Neural progenitor cell (in vitro differentiated cells): ENCODE data around the gene PCSK9. TPM values are rescaled to one million over a fixed set of nuclear protein-coding genes. Genes with fewer than 3 reads are reported as not detected.

Experiments used
- DNase-seq: peaks from one replicate; pipeline ENCODE4 v3.0.0-alpha.2; 2016; ENCODE audit warnings: low spot score
- H2AFZ ChIP-seq: fragments of 200-600 bp; sonication (generic); replicated peaks from 2 replicates; pipeline ENCODE4 v1.6.1; 2016; ENCODE audit warnings: antibody characterized with exemption
- H3F3A ChIP-seq: fragments of 200-600 bp; sonication (generic); 2 replicates; pipeline ENCODE4 v1.6.1; 2016; ENCODE audit warnings: antibody characterized with exemption, low read depth
- H3K27ac ChIP-seq: fragments of 200-600 bp; sonication (generic); 2 replicates; pipeline ENCODE4 v1.5.1; 2016; ENCODE audit warnings: mild to moderate bottlenecking
- H3K27me3 ChIP-seq: fragments of 200-600 bp; sonication (generic); 2 replicates; pipeline ENCODE4 v1.6.1; 2016; ENCODE audit warnings: mild to moderate bottlenecking, moderate library complexity
- H3K36me3 ChIP-seq: fragments of 200-600 bp; sonication (generic); 2 replicates; pipeline ENCODE4 v1.5.1; 2016
- H3K4me1 ChIP-seq: fragments of 200-600 bp; sonication (generic); 2 replicates; pipeline ENCODE4 v1.6.1; 2016; ENCODE audit warnings: mixed run types
- H3K4me2 ChIP-seq: fragments of 200-600 bp; sonication (generic); 2 replicates; pipeline ENCODE4 v1.6.1; 2016
- H3K4me3 ChIP-seq: fragments of 200-600 bp; sonication (generic); 2 replicates; pipeline ENCODE4 v1.5.1; 2016
- H3K79me2 ChIP-seq: fragments of 200-600 bp; sonication (generic); 2 replicates; pipeline ENCODE4 v1.6.1; 2016; ENCODE audit warnings: low read depth
- H3K9ac ChIP-seq: fragments of 200-600 bp; sonication (generic); 2 replicates; pipeline ENCODE4 v1.6.1; 2016
- H3K9me3 ChIP-seq: fragments of 200-600 bp; sonication (generic); 2 replicates; pipeline ENCODE4 v1.5.1; 2016; ENCODE audit warnings: low read depth
- H4K20me1 ChIP-seq: fragments of 200-600 bp; sonication (generic); 2 replicates; pipeline ENCODE4 v1.6.1; 2016; ENCODE audit warnings: low read depth
- H3K27ac Mint-ChIP-seq: 3 replicates; pipeline ENCODE4 v1.8.0; 2021; ENCODE audit warnings: mixed read lengths
- H3K27me3 Mint-ChIP-seq: 2 replicates; pipeline ENCODE4 v1.8.0; 2022; ENCODE audit warnings: low read depth, mild to moderate bottlenecking, inconsistent platforms, moderate library complexity, mixed read lengths; ENCODE audit not compliant: insufficient read depth
- H3K36me3 Mint-ChIP-seq: 3 replicates; pipeline ENCODE4 v1.8.0; 2021; ENCODE audit warnings: mixed read lengths
- H3K4me1 Mint-ChIP-seq: 3 replicates; pipeline ENCODE4 v1.8.0; 2021; ENCODE audit warnings: mixed read lengths
- H3K4me3 Mint-ChIP-seq: 3 replicates; pipeline ENCODE4 v1.8.0; 2021; ENCODE audit warnings: mild to moderate bottlenecking, moderate library complexity, mixed read lengths
- H3K9me3 Mint-ChIP-seq: 3 replicates; pipeline ENCODE4 v1.8.0; 2020; ENCODE audit warnings: mixed read lengths
- CTCF ChIP-seq: fragments of 200-600 bp; sonication (generic); IDR thresholded peaks from 2 replicates; pipeline ENCODE4 v1.5.1; 2017; ENCODE audit warnings: antibody characterized with exemption, mild to moderate bottlenecking
- EZH2 ChIP-seq: fragments of 200-600 bp; sonication (generic); IDR thresholded peaks from 2 replicates; pipeline ENCODE4 v1.6.1; 2017; ENCODE audit warnings: antibody characterized with exemption, mild to moderate bottlenecking, moderate library complexity
- EZH2phosphoT487 ChIP-seq: fragments of 200-600 bp; sonication (generic); IDR thresholded peaks from 2 replicates; pipeline ENCODE4 v1.6.1; 2017; ENCODE audit warnings: antibody characterized with exemption
- total RNA-seq: library from RNA; depleted of rRNA; stranded (reverse); fragments of >200 nt; gene quantifications from 2 replicates; pipeline ENCODE4 v1.2.3, GENCODE V29; 2015; ENCODE audit warnings: low replicate concordance

Gene PCSK9
- total RNA-seq, 1 donor from 2014 or later = 4.5 TPM

DNA sequence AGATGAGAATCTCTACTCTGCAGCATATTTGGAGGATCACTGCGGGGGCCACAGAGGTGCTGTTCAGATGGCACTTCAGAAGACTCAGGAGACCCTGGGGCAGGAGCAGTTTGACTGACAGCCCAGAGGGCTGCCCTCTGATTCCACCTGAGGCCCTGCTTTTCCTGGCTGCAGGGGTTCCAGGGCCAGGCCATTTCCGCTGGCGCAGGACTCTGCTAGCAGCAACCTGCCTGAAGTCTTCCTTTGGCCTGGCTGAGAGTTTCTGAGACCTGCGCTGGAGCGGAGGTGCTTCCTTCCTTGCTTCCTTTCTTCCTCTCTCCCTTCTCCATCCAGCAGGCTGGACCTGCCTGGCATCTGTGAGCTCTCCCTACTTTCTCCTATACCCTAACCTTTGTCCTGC, 11.8 kb downstream of the PCSK9 start:
- no peaks in the 10 kb centered on the region for H3K9me3 ChIP-seq
- H3K27ac ChIP-seq = no peak overlapping the region
- H3K4me1 ChIP-seq = no peaks in the 10 kb centered on the region
- H3K9me3 Mint-ChIP-seq = no peaks in the 10 kb centered on the region
- no peak overlapping the region for H3K4me3 ChIP-seq
- no peaks in the 10 kb centered on the region for H3K36me3 ChIP-seq
- H4K20me1 ChIP-seq = no peaks in the 10 kb centered on the region
- H3K4me1 Mint-ChIP-seq = peaks cover 28% of the 10 kb centered on the region
- TF ChIP-seq EZH2 (no peak), EZH2phosphoT487 (no peak), CTCF (no peak)
- DNase-seq = no peak
- no peak overlapping the region for H3K9ac ChIP-seq
- H2AFZ ChIP-seq = no peak overlapping the region
- no peak overlapping the region for H3K4me3 Mint-ChIP-seq
- H3K4me2 ChIP-seq = no peak overlapping the region
- no peaks in the 10 kb centered on the region for H3F3A ChIP-seq
- H3K79me2 ChIP-seq = no peaks in the 10 kb centered on the region
- H3K36me3 Mint-ChIP-seq = no peaks in the 10 kb centered on the region
- no peak overlapping the region for H3K27ac Mint-ChIP-seq
- no peaks in the 10 kb centered on the region for H3K27me3 ChIP-seq
- peaks cover 14% of the 10 kb centered on the region for H3K27me3 Mint-ChIP-seq

DNA sequence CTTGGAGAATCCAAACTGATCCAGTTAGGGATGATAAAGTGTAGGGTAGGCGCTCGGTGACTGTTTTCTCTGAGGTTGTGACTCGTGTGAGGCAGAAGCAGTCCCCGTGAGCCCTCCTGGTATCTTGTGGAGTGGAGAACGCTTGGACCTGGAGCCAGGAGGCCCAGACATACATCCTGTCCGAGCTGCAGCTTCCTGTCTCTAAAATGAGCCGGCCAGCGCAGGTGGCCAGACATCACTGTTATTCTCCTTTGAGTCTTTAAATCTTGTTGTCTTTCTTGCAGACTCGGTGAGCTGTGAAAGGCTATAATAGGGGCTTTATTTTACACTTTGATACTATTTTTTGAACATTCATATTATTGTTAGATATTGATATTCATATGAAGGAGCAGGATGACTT, 12.3 kb downstream of the PCSK9 start:
- Histone ChIP-seq H3K27ac (no peak overlapping the region), H3K4me2 (no peak overlapping the region), H3K4me1 (no peaks in the 10 kb centered on the region), H4K20me1 (no peaks in the 10 kb centered on the region), H2AFZ (no peak overlapping the region), H3K27me3 (no peaks in the 10 kb centered on the region), H3F3A (no peaks in the 10 kb centered on the region), H3K9ac (no peak overlapping the region), H3K36me3 (no peaks in the 10 kb centered on the region), H3K9me3 (no peaks in the 10 kb centered on the region), H3K4me3 (no peak overlapping the region), H3K79me2 (no peaks in the 10 kb centered on the region)
- no peak overlapping the region for H3K4me3 Mint-ChIP-seq
- H3K9me3 Mint-ChIP-seq = no peaks in the 10 kb centered on the region
- H3K36me3 Mint-ChIP-seq = no peaks in the 10 kb centered on the region
- H3K27me3 Mint-ChIP-seq = peaks cover 14% of the 10 kb centered on the region
- DNase-seq = no peak
- H3K4me1 Mint-ChIP-seq = peaks cover 28% of the 10 kb centered on the region
- no peak for TF ChIP-seq EZH2
- TF ChIP-seq CTCF = no peak
- TF ChIP-seq EZH2phosphoT487 = no peak
- no peak overlapping the region for H3K27ac Mint-ChIP-seq

GRCh38 chr1:55052221-55053142, 13.1 kb downstream of the PCSK9 start:
- Histone ChIP-seq H3K9me3 (no peaks in the 10 kb centered on the region), H3K4me2 (no peak overlapping the region), H3K36me3 (no peaks in the 10 kb centered on the region), H3K4me1 (no peaks in the 10 kb centered on the region), H3K9ac (no peak overlapping the region), H3K79me2 (no peaks in the 10 kb centered on the region), H3K4me3 (no peak overlapping the region), H4K20me1 (no peaks in the 10 kb centered on the region), H3F3A (no peaks in the 10 kb centered on the region), H3K27me3 (no peaks in the 10 kb centered on the region), H2AFZ (no peak overlapping the region), H3K27ac (no peak overlapping the region)
- Mint-ChIP-seq H3K9me3 (no peaks in the 10 kb centered on the region), H3K27me3 (peaks cover 14% of the 10 kb centered on the region), H3K36me3 (no peaks in the 10 kb centered on the region), H3K27ac (peak overlapping the region; percentile 42), H3K4me3 (no peak overlapping the region), H3K4me1 (peaks cover 28% of the 10 kb centered on the region)
- no peak for DNase-seq
- no peak for TF ChIP-seq EZH2phosphoT487
- no peak for TF ChIP-seq CTCF
- no peak for TF ChIP-seq EZH2
